PC-3 (cell line): Measurements from ENCODE around the gene ADTRP.

Experiments
- EZH2 ChIP-seq: fragments of 300-600 bp; sonication (generic); IDR thresholded peaks from one replicate; pipeline ENCODE4 v1.6.1; 2017; ENCODE audit warnings: antibody characterized with exemption, mild to moderate bottlenecking, low read length; ENCODE audit not compliant: unreplicated experiment
- TF ChIP-seq, protein P1 (sequence below): fragments of 300-600 bp; sonication (generic); conservative IDR thresholded peaks from 2 replicates; pipeline ENCODE4 v1.5.1; 2017; ENCODE audit warnings: antibody characterized with exemption, low read depth, mild to moderate bottlenecking, low read length

DNA sequence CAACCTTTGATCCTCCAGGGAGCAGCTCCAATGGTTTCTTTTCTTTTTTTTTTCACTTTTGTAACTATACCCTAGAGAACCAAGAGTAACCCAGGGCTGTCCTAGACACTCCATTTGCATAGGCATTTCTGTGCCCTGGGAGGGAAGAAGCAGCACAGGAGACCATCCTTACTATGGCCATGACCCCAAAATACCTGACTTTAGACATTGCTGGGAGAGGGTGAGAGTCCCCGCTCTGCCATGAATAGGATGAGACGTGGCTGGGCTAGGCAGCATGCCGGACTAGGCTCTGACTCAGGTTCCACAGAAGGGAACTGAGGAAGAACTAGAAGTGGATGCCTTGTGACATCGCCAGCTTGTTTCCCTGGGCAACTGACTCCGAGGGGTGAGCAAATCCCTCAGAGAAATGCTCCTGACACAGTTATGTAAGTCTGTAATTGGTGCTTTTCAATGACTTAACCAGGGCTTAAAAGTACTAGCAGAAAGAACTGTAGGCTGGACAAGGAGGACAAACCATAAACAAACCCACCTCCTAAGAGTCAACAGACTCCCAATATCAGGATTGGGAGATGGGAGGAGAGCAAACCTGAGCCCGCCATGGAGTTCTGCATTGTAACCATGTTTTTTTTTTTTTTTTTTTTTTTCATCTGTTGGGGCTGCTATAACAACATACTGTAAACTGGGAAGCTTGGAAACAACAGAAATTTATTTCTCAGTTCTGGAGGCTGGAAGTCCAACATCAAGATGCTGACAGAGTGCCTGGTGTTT lies 910 bp upstream of the ADTRP start:
- no peak for TF ChIP-seq EZH2
- TF ChIP-seq, protein P1, sequence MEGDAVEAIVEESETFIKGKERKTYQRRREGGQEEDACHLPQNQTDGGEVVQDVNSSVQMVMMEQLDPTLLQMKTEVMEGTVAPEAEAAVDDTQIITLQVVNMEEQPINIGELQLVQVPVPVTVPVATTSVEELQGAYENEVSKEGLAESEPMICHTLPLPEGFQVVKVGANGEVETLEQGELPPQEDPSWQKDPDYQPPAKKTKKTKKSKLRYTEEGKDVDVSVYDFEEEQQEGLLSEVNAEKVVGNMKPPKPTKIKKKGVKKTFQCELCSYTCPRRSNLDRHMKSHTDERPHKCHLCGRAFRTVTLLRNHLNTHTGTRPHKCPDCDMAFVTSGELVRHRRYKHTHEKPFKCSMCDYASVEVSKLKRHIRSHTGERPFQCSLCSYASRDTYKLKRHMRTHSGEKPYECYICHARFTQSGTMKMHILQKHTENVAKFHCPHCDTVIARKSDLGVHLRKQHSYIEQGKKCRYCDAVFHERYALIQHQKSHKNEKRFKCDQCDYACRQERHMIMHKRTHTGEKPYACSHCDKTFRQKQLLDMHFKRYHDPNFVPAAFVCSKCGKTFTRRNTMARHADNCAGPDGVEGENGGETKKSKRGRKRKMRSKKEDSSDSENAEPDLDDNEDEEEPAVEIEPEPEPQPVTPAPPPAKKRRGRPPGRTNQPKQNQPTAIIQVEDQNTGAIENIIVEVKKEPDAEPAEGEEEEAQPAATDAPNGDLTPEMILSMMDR: no peak
